B cell (primary cell): Measurements from ENCODE around the gene PLXNB2.

Source experiments
- EZH2 ChIP-seq: IDR thresholded peaks from 2 replicates; pipeline ENCODE4 v1.6.1; 2012; ENCODE audit warnings: borderline replicate concordance, low read depth, mild to moderate bottlenecking, moderate library complexity, low read length; ENCODE audit not compliant: insufficient read depth, poor library complexity, severe bottlenecking
- TF ChIP-seq, protein P1 (sequence below): fragments of 200-600 bp; IDR thresholded peaks from one replicate; pipeline ENCODE4 v1.8.0; 2022; ENCODE audit warnings: antibody characterized with exemption, mild to moderate bottlenecking

DNA sequence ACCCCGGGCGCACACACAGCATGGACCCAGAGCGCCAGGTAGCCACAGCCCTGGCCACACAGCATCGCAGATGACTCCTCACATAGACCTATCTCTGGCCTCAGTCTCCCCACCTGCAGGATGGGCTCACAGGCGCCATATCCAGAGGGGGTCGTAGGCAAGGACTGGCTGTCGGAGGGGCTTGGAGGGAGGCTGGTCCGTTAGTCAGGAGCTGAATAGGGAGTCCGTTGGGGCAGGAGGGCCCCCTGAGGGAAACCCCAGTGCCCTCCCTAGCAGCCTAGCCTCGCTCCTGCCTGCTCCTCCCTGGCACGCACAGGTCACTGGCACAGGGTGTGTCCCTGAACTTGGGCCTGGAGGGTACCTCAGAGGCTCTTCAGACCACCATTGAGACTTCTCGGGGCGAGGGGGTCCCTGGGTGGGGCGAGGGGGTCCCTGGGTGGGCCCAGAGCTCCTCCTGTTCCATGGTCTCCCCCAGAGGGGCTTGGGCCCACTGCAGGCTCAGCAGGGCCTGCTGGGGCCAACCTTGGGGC, 2.0 kb downstream of the PLXNB2 start:
- TF ChIP-seq, protein P1, sequence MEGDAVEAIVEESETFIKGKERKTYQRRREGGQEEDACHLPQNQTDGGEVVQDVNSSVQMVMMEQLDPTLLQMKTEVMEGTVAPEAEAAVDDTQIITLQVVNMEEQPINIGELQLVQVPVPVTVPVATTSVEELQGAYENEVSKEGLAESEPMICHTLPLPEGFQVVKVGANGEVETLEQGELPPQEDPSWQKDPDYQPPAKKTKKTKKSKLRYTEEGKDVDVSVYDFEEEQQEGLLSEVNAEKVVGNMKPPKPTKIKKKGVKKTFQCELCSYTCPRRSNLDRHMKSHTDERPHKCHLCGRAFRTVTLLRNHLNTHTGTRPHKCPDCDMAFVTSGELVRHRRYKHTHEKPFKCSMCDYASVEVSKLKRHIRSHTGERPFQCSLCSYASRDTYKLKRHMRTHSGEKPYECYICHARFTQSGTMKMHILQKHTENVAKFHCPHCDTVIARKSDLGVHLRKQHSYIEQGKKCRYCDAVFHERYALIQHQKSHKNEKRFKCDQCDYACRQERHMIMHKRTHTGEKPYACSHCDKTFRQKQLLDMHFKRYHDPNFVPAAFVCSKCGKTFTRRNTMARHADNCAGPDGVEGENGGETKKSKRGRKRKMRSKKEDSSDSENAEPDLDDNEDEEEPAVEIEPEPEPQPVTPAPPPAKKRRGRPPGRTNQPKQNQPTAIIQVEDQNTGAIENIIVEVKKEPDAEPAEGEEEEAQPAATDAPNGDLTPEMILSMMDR, result no peak
- TF ChIP-seq EZH2, result no peak
